Stromal cell of bone marrow (primary cell): Measurements from ENCODE around the gene TMEM63C.

ENCODE experiments used
- DNase-seq: peaks from one replicate; pipeline ENCODE4 v3.0.0-alpha.2; 2012; ENCODE audit warnings: low read depth

Gene TMEM63C

DNA sequence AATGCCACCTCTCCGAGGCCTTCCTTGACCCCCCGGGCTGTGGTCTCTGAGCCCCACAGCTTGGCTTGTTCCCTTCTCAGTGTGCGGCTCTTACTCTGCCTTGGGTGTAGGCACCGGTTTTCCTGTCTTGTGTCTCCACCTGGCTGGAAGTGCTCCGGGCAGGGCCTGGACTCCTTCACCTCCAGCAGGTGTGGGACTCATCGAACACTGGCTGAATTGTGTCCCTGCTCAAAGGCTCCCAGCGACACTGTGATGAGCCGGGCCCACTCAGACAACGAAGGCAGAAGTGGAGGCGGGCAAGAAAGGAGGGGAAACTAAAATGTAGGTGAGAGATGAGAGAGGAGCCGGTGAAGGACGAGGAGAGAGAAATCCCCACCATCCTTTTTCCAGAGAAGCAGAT is 18.0 kb downstream of the TMEM63C start:
- no peak for DNase-seq

GRCh38 chr14:77200406-77200985 is 18.9 kb downstream of the TMEM63C start:
- no peak for DNase-seq

- DNase-seq = no peak
Observed at GRCh38 chr14:77201696-77202095, 20.1 kb downstream of the TMEM63C start.

GRCh38 chr14:77203611-77204458 is 22.2 kb downstream of the TMEM63C start:
- no peak for DNase-seq

GRCh38 chr14:77204459-77204771 is 22.8 kb downstream of the TMEM63C start:
- DNase-seq = no peak

- DNase-seq = no peak
Observed at GRCh38 chr14:77204907-77205306, 23.3 kb downstream of the TMEM63C start.

DNA sequence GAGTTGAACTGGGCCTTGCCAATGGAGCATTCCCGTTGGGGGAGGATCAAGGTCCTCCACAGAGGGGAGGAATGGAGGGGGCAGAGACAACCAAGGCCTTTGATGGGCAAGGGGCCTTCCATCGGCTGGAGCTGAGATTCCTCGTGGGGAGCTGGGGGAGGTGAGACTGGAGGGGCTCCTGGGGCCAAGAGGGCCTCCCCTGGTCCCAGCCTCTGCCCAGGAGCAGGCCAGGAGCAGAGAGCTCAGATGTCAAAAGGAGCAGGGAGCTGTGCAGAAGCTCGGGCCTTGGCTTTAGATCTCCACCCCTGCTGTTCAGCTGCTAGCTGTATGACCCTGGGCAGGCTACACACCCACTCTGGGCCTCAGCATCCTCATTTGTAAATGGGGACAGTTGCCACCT is 24.0 kb downstream of the TMEM63C start:
- DNase-seq = no peak

- DNase-seq = no peak
Observed at GRCh38 chr14:77206261-77206824, 24.7 kb downstream of the TMEM63C start.

- no peak for DNase-seq
Observed at GRCh38 chr14:77206877-77207389, 25.3 kb downstream of the TMEM63C start.

DNA sequence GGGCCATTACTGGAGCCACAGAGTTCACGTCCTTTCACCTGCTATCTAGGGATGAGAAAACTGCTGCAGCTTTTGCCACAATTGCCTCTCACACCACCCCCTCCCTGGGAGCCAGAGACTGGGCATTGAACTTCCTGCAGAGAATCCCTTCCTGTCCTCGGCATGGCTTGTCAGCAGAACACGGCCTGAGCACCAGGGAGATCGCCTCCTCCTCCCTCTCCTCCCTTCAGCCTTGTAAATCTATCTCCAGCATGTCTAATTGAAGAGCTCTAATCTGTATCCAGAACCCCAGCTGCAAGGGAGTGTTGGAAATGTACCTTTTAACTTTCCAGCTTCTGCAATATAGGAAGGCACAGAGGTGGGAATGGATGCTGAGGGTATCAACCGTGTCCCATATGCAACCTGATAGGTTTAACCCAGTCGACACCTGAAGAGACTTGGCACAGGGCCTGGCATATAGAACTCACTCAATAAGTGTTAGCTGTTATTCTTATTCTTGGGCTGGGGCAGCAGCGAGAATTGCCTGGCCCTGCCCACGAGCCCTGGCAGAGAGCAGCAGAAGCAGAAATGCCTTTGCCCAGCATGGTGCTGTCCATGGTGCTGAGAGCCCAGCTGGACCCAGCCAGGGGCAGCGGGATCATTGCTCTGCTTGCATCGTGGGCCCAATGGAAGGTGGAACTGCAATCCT is 26.8 kb downstream of the TMEM63C start:
- DNase-seq = peak; percentile 33

DNA sequence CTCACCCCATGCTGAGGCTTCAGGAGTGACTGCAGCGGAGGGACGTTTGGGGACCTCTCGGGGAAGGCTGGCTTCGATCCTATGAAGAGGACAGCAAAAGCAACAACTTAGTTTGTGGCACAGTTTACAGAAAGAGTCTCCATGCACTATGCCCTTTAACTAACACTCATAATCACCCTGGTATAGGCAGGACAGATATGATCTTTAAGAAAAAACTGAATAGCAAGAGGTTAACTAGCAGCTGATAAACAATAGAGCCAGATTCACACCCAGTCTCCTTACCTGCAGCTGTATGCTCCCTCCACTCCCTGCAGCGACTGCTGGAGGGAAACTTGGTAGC is 27.4 kb downstream of the TMEM63C start:
- DNase-seq = no peak

DNA sequence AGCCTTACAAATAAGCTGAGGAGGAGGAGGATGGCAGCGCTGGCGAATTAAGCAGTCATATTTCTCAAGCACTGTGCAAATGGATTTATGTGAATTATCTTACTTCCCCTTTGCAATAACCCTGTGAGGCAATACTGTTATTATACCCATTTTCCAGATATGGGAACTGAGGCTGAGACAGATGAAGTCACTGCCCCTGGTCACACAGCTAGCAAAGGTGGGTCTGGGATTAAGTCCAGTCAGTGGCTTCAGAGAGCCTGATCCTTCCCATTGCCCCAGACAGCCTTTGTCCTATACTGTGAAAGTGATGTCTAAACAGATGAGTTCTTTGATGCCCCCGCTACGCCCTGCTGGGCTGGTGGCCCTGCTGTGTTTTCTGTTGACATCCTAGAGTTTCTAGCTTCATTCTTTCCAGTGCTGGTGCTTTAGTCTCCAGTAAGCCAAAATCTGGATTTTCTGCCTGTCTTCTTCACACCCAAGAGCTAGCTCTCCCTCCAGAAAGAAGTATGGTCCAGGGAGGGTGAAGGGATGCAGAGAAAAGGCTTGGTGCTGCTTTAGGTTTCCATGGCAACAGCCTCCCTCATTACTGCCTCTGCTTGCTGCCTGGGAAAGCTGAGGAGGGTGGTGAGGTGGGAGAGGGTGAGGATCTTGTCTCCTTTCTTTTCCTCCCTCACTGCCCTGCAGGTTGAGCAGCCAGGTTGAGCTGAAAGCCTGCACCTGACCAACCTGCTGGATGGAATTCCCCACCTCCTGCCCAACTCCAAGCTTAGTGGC is 30.7 kb downstream of the TMEM63C start:
- no peak for DNase-seq

GRCh38 chr14:77212943-77213678 is 31.5 kb downstream of the TMEM63C start:
- no peak for DNase-seq

DNA sequence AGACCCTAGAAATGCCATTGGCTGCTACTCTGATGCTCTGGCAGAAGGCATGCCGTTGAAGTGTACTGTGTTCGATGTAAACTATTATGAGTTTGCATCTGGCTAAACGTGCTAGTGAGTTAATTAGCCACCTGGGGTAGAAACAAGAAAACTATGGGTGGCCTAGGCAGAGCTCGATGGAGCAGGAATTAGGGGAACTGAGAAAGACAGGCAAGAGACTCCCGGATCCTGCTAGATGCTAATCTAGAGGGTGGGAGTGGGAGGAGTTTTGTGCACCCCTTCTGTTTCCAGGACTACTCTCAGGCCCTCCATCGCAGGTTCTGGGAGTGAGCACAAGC is 32.0 kb downstream of the TMEM63C start:
- no peak for DNase-seq

DNA sequence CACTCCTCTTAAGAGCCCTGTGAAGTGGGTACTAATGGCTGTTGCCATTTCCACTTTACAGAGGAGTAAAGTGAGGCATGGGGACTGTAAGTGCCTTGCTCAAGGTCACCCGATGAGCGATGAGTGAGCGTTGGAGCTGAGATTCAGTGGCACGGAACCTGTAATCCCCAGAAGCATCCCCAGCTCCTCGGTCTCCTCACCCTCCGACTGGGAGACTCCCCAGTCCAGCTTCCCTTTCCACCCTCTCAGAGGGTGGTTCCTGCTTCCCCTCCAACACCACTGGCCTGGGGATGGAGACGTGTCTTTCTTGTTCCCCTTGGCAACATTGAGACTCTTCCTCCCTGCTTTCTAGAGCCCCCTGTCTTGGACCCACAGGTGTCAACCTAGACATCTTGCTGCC is 32.6 kb downstream of the TMEM63C start:
- DNase-seq = no peak

DNA sequence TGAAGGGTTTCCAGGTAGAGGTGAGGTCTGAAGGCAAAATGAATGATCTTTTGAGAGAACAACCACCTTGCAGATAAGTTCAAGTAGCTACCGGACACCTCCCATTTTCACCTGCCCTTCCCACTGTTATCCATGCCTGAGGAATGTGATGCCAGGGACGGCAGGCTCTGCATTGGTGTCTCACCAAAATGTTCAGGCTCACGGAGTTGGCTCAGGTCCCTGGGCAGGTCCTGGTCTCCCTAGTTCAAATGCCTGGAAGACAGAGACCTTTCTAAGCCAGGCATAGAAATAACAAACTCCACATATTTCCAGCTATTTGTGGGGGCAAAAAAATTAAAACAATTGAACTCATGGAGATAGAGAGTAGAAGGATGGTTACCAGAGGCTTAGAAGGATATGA is 36.0 kb downstream of the TMEM63C start:
- no peak for DNase-seq

- no peak for DNase-seq
Observed at GRCh38 chr14:77219591-77219990, 38.0 kb downstream of the TMEM63C start.

- no peak for DNase-seq
Observed at GRCh38 chr14:77220246-77221017, 38.8 kb downstream of the TMEM63C start.

- no peak for DNase-seq
Observed at GRCh38 chr14:77221241-77221871, 39.8 kb downstream of the TMEM63C start.

GRCh38 chr14:77222546-77223225 is 41.1 kb downstream of the TMEM63C start:
- DNase-seq = no peak
